Renal pelvis (tissue), 4 donors: ENCODE measurements around the gene AOC3. TPM values are rescaled to one million over a fixed set of nuclear protein-coding genes. Genes with fewer than 3 reads are reported as not detected.
"Not testable (repeated sequence)": the region's sequence is repeated elsewhere in the genome, so short reads cannot be mapped to it uniquely, and the experiment has no call there.

Experiments
- DNase-seq: peaks from one replicate; pipeline ENCODE4 v3.0.0-alpha.2; 2013
- polyA plus RNA-seq, 3 donors: library from polyadenylated mRNA; unstranded; fragments of 120-200 nt; gene quantifications; one replicate each; pipeline ENCODE4 v1.2.1, GENCODE V29; 2013; ENCODE audit not compliant: insufficient read length in 3 of 3

AOC3 gene
- polyA plus RNA-seq, 3 donors = 5.4 to 6.2 (median 5.5) TPM

GRCh38 chr17:42886283-42887176, 35.5 kb downstream of the AOC3 start:
- no peak for DNase-seq

DNA sequence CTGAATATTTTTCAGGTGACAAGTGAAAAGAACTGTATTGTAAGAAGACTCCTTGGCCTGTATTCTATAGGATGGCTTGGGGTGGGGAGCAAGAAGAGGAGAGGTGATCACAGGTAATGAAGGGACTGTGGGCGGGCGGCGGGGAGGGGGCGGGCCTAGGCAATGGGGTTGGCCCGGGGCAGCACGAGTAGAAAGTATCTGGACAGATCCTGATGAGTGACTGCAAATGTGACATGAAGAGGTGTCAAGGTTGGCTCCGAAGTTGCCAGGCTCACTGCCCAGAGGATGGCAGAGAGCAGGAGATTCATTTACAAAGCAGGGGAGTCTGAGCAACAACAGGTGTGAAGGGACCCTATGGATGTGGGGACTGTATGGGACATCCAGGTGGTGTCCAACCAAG, 38.8 kb downstream of the AOC3 start:
- DNase-seq = no peak

DNA sequence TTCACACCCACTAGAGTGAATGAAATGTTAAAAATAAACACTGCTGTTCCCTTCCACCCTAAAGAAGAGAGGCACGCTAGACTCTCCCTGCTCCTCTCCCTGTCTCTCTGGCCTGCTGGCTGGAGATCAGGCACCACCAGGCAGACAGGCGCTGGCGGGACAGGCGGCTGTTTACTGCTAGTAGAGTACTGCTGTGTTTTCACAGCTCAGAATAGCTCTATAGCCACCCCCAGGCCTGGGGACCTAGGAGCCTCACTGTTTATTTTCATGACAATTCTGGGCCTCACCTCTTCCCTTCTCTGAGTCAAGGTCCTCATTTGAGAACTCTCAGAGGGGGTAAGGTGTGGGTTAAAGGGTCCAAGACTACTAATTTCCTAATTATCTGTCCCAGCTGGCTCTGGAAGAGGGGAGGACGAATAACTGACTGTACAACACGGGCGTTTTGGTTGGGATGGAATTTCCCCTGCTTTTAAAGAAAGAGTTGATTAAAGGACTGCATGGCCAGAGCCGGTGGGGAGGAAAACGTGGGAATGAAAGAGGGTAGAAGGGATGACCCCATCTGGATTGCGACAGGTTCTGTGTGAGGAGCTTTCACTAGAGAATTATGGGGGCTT, 40.6 kb downstream of the AOC3 start:
- DNase-seq = no peak

- DNase-seq = no peak
Observed at GRCh38 chr17:42893359-42893758, 42.4 kb downstream of the AOC3 start.

GRCh38 chr17:42894283-42895184, 43.5 kb downstream of the AOC3 start:
- DNase-seq = no peak

DNA sequence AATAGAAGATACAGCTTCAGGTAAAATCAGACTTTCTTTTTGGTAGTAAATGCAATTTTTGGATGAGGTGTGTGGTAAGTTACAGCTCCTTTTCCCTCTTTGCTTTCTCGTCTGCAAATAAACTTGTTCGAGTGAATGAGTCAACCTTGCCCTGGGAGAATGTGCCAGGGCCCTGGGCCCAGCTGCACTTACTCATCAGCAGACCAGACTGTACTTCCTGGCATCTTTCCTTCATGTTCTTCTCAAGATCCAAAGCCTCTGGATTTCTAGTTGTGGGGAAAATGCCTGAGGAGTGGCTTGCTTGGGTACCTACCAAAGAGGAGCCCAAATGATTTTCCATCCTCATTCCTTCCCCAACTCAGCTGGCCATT, 44.2 kb downstream of the AOC3 start:
- no peak for DNase-seq

GRCh38 chr17:42898147-42898811, 47.3 kb downstream of the AOC3 start:
- no peak for DNase-seq

DNA sequence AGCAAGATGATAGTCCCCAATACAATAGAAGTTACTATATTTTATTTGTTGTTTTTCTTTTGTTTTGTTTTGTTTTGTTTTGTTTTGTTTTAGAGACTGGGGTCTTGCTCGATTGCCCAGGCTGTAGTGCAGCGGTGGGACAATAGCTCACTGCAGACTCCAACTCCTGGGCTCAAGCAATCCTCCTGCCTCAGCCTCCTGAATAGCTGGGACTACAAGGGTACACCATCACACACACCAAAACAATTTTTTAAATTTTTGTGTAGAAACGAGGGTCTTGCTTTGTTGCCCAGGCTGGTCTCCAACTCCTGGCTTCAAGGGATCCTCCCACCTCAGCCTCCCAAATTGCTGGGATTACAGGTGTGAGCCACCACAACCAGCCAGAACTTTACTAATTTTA, 49.0 kb downstream of the AOC3 start:
- not testable (repeated sequence) for DNase-seq

DNA sequence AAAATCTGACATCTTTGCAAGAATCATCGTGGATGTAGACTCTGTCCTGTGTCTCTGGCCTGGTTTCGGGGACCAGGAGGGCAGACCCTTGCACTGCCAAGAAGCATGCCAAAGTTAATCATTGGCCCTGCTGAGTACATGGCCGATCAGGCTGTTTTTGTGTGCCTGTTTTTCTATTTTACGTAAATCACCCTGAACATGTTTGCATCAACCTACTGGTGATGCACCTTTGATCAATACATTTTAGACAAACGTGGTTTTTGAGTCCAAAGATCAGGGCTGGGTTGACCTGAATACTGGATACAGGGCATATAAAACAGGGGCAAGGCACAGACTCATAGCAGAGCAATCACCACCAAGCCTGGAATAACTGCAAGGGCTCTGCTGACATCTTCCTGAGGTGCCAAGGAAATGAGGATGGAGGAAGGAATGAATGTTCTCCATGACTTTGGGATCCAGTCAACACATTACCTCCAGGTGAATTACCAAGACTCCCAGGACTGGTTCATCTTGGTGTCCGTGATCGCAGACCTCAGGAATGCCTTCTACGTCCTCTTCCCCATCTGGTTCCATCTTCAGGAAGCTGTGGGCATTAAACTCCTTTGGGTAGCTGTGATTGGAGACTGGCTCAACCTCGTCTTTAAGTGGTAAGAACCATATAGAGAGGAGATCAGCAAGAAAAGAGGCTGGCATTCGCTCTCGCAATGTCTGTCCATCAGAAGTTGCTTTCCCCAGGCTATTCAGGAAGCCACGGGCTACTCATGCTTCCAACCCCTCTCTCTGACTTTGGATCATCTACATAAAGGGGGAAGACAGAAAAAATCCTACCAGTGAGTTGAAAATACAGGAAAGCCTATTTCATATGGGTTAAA, 49.7 kb downstream of the AOC3 start, which contains the start of gene G6PC1:
Gene G6PC1, plus strand, starts transcription at position 340 of the 872 bp plus-strand sequence. Its CDS starts 78 bp downstream, at position 418.
- DNase-seq = no peak

GRCh38 chr17:42901535-42902229, 50.7 kb downstream of the AOC3 start:
- DNase-seq = no peak

DNA sequence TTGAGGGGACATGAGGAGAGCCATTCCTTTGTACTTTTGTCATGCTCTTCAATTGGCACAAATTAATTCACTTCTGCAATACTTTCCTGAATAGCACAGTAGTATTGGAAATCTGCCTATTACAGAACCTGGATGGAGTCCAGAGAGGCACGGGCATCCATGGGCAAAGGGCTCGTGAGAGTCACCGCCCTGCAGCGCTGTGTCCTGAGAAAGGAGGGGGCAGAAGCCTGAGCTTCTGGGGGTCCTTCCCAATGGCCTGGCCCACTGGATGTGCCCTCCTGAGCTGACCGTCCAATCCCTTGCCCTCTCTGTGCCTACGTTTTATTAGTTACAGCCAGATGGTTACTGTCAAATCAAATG, 53.1 kb downstream of the AOC3 start:
- no peak for DNase-seq

- DNase-seq = no peak
Observed at GRCh38 chr17:42906772-42907446, 55.9 kb downstream of the AOC3 start.

Other genes starting within 250 kb of the AOC3 start
- gene RETREG3, start 241.8 kb upstream of the AOC3 start, polyA plus RNA-seq = 10 to 100 TPM; 40.4 to 64.2 (median 60.5) TPM
- gene TUBG1, start 241.5 kb upstream of the AOC3 start, polyA plus RNA-seq = 10 to 100 TPM; 58.0 to 66.8 (median 60.2) TPM
- 10 to 100 TPM; 25.1 to 42.7 (median 38.7) TPM for gene TUBG2, start 191.9 kb upstream of the AOC3 start, polyA plus RNA-seq
- gene PLEKHH3, start 174.2 kb upstream of the AOC3 start, polyA plus RNA-seq = 10 to 100 TPM; 17.5 to 20.2 (median 19.9) TPM
- 1 to 10 TPM; 1.5 to 2.7 (median 2.2) TPM for gene CCR10, start 169.4 kb upstream of the AOC3 start, polyA plus RNA-seq
- gene CNTNAP1, start 168.7 kb upstream of the AOC3 start, polyA plus RNA-seq = 1 to 10 TPM; 8.7 to 9.5 (median 9.4) TPM
- gene EZH1, start 106.2 kb upstream of the AOC3 start, polyA plus RNA-seq = 10 to 100 TPM; 37.8 to 69.6 (median 57.9) TPM
- 100 to 1,000 TPM in 1 of 3 donors, 10 to 100 TPM in 2; 83.1 to 113 (median 87.2) TPM for gene RAMP2, start 90.0 kb upstream of the AOC3 start, polyA plus RNA-seq
- gene VPS25, start 77.8 kb upstream of the AOC3 start, polyA plus RNA-seq = 10 to 100 TPM; 87.8 to 95.9 (median 90.9) TPM
- 10 to 100 TPM in 1 of 3 donors, 1 to 10 TPM in 2; 9.1 to 13.8 (median 9.3) TPM for gene WNK4, start 70.6 kb upstream of the AOC3 start, polyA plus RNA-seq
- gene COA3, start 52.5 kb upstream of the AOC3 start, polyA plus RNA-seq = 100 to 1,000 TPM; 155 to 187 (median 161) TPM
- 1 to 10 TPM; 1.3 to 3.9 (median 3.3) TPM for gene CNTD1, start 52.3 kb upstream of the AOC3 start, polyA plus RNA-seq
- 10 to 100 TPM; 64.9 to 82.2 (median 72.0) TPM for gene BECN1, start 26.9 kb upstream of the AOC3 start, polyA plus RNA-seq
- 10 to 100 TPM; 97.6 to 99.2 (median 98.5) TPM for gene PSME3, start 17.8 kb upstream of the AOC3 start, polyA plus RNA-seq
- gene AOC2, start 6.6 kb upstream of the AOC3 start, polyA plus RNA-seq = 1 to 10 TPM; 1.1 to 2.2 (median 1.6) TPM
- gene G6PC1, start 49.6 kb downstream of the AOC3 start, polyA plus RNA-seq = 1 to 10 TPM; 4.7 to 9.1 (median 8.6) TPM
- 10 to 100 TPM; 54.0 to 79.0 (median 77.8) TPM for gene AARSD1, start 113.3 kb downstream of the AOC3 start, polyA plus RNA-seq
- 1 to 10 TPM; 1.1 to 2.6 (median 2.3) TPM for gene PTGES3L, start 128.9 kb downstream of the AOC3 start, polyA plus RNA-seq
- gene RUNDC1, start 129.4 kb downstream of the AOC3 start, polyA plus RNA-seq = 10 to 100 TPM; 15.4 to 19.1 (median 16.2) TPM
- gene RPL27, start 147.2 kb downstream of the AOC3 start, polyA plus RNA-seq = 1,000 to 10,000 TPM; 1,225 to 1,560 (median 1,448) TPM
- gene IFI35, start 155.6 kb downstream of the AOC3 start, polyA plus RNA-seq = 10 to 100 TPM; 10.3 to 13.4 (median 11.2) TPM
- 100 to 1,000 TPM; 126 to 138 (median 131) TPM for gene VAT1, start 171.2 kb downstream of the AOC3 start, polyA plus RNA-seq
- 1 to 10 TPM; 3.7 to 4.2 (median 3.9) TPM for gene RND2, start 174.0 kb downstream of the AOC3 start, polyA plus RNA-seq